SK-N-SH treated with all-trans-retinoic acid at 6 μM for 48 hours (cell line): ENCODE data around the gene PRKCG.

Experiments used
- ATAC-seq: fragments of 200-7000 bp; cut with Tn5 transposase; 3 replicates; pipeline ENCODE4 v1.9.1; 2020; ENCODE audit warnings: mild to moderate bottlenecking, moderate library complexity
- ARNTL ChIP-seq: fragments of 450-650 bp; formaldehyde crosslinking; IDR thresholded peaks from 2 replicates; pipeline ENCODE4 v1.5.0; 2020; ENCODE audit warnings: low read depth, mild to moderate bottlenecking, moderate library complexity, borderline replicate concordance
- BACH2 ChIP-seq: fragments of 250-450 bp; sonication (Bioruptor Pico); IDR thresholded peaks from 2 replicates; pipeline ENCODE4 v1.9.0; 2021; ENCODE audit warnings: mild to moderate bottlenecking, borderline replicate concordance
- CSDC2 ChIP-seq: fragments of 250-450 bp; sonication (Bioruptor Pico); IDR thresholded peaks from 2 replicates; pipeline ENCODE4 v1.5.0; 2020; ENCODE audit warnings: mild to moderate bottlenecking, moderate library complexity
- ESRRG ChIP-seq: fragments of 250-450 bp; sonication (Bioruptor Pico); IDR thresholded peaks from 2 replicates; pipeline ENCODE4 v1.6.1; 2021; ENCODE audit warnings: mild to moderate bottlenecking
- GLIS3 ChIP-seq: fragments of 250-450 bp; sonication (Bioruptor Pico); IDR thresholded peaks from 2 replicates; pipeline ENCODE4 v1.5.0; 2020; ENCODE audit warnings: mild to moderate bottlenecking, moderate library complexity
- ISL1 ChIP-seq: fragments of 250-450 bp; sonication (Bioruptor Pico); IDR thresholded peaks from 2 replicates; pipeline ENCODE4 v2.1.2; 2022; ENCODE audit warnings: mild to moderate bottlenecking, moderate library complexity
- OSR1 ChIP-seq: fragments of 250-450 bp; sonication (Bioruptor Pico); IDR thresholded peaks from 2 replicates; pipeline ENCODE4 v1.8.0; 2022; ENCODE audit warnings: moderate library complexity, mild to moderate bottlenecking, inconsistent platforms
- PPARA ChIP-seq: fragments of 250-450 bp; sonication (Bioruptor Pico); IDR thresholded peaks from 2 replicates; pipeline ENCODE4 v1.5.0; 2020; ENCODE audit warnings: mild to moderate bottlenecking, borderline replicate concordance
- RARB ChIP-seq: fragments of 250-450 bp; sonication (Bioruptor Pico); IDR thresholded peaks from 2 replicates; pipeline ENCODE4 v1.8.0; 2021; ENCODE audit warnings: mild to moderate bottlenecking, moderate library complexity
- SNAI2 ChIP-seq: fragments of 250-450 bp; sonication (Bioruptor Pico); IDR thresholded peaks from 2 replicates; pipeline ENCODE4 v1.5.0; 2020; ENCODE audit warnings: mild to moderate bottlenecking, moderate library complexity
- TCF4 ChIP-seq: fragments of 250-450 bp; sonication (Bioruptor Pico); IDR thresholded peaks from 2 replicates; pipeline ENCODE4 v1.8.0; 2021; ENCODE audit warnings: mild to moderate bottlenecking, moderate library complexity, borderline replicate concordance
- TOX ChIP-seq: fragments of 250-450 bp; sonication (Bioruptor Pico); IDR thresholded peaks from 2 replicates; pipeline ENCODE4 v1.8.0; 2021; ENCODE audit warnings: mild to moderate bottlenecking, moderate library complexity, borderline replicate concordance
- ZC3H10 ChIP-seq: fragments of 250-450 bp; sonication (Bioruptor Pico); IDR thresholded peaks from 2 replicates; pipeline ENCODE4 v1.5.1; 2021; ENCODE audit warnings: mild to moderate bottlenecking, moderate library complexity
- ZFP3 ChIP-seq: fragments of 250-450 bp; sonication (Bioruptor Pico); IDR thresholded peaks from 2 replicates; pipeline ENCODE4 v1.5.0; 2020; ENCODE audit warnings: mild to moderate bottlenecking, moderate library complexity
- ZFP30 ChIP-seq: fragments of 450-650 bp; formaldehyde crosslinking; IDR thresholded peaks from 2 replicates; pipeline ENCODE4 v1.5.0; 2022; ENCODE audit warnings: mild to moderate bottlenecking, moderate library complexity
- ZNF565 ChIP-seq: fragments of 450-650 bp; formaldehyde crosslinking; conservative IDR thresholded peaks from 2 replicates; pipeline ENCODE4 v1.5.0; 2020; ENCODE audit warnings: low read depth, mild to moderate bottlenecking, moderate library complexity
- ZNF70 ChIP-seq: fragments of 450-650 bp; formaldehyde crosslinking; IDR thresholded peaks from 2 replicates; pipeline ENCODE4 v1.5.0; 2020; ENCODE audit warnings: mild to moderate bottlenecking, moderate library complexity
- ZNF8 ChIP-seq: fragments of 450-650 bp; formaldehyde crosslinking; IDR thresholded peaks from 2 replicates; pipeline ENCODE4 v1.5.0; 2020; ENCODE audit warnings: mild to moderate bottlenecking, moderate library complexity
- TF ChIP-seq, protein P1 (sequence below): fragments of 250-450 bp; sonication (Bioruptor Pico); IDR thresholded peaks from 2 replicates; pipeline ENCODE4 v1.5.1; 2021; ENCODE audit warnings: mild to moderate bottlenecking, moderate library complexity
- TF ChIP-seq, protein P2 (sequence below): fragments of 250-450 bp; sonication (Bioruptor Pico); IDR thresholded peaks from 2 replicates; pipeline ENCODE4 v1.8.0; 2020; ENCODE audit warnings: mild to moderate bottlenecking, moderate library complexity, borderline replicate concordance
- TF ChIP-seq, protein P3 (sequence below): fragments of 250-450 bp; sonication (Bioruptor Pico); IDR thresholded peaks from 2 replicates; pipeline ENCODE4 v1.8.0; 2021; ENCODE audit warnings: low read depth, mild to moderate bottlenecking, moderate library complexity, borderline replicate concordance
- TF ChIP-seq, protein P4 (sequence below): fragments of 250-450 bp; sonication (Bioruptor Pico); IDR thresholded peaks from 2 replicates; pipeline ENCODE4 v1.5.1; 2020; ENCODE audit warnings: low read depth, mild to moderate bottlenecking, moderate library complexity
- TF ChIP-seq, protein P5 (sequence below): fragments of 250-450 bp; sonication (Bioruptor Pico); IDR thresholded peaks from 2 replicates; pipeline ENCODE4 v1.5.0; 2020; ENCODE audit warnings: mild to moderate bottlenecking, moderate library complexity

PRKCG gene

DNA sequence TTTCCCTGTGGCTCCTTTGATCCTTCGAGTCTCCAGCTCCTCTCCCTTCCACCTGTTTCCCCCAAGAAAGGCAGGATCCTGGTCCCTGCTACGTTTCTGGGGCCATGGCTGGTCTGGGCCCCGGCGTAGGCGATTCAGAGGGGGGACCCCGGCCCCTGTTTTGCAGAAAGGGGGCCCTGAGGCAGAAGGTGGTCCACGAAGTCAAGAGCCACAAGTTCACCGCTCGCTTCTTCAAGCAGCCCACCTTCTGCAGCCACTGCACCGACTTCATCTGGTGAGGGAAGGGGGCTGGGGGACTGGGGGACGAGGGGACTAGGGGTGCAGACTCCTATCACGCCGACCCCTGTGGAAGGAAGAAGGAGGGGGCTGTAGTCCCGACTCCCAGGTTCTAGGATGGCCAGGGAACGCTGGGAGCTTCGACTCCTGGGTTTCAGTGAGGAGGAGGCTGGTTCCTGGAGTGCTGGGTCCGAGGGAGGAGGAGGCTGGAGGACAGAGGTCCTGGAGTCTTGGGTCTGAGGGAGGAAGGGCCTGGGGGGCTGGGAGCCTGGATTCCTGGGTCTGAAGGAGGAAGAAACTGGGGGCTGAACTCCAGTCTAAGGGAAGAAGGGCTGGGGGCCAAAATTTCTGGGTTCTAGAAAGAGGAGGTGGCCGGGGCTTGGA is 524 bp downstream of the PRKCG start (continued):
- no peak for TF ChIP-seq ZFP3 (CRISPR knock-in tag)
- TF ChIP-seq, protein P1, sequence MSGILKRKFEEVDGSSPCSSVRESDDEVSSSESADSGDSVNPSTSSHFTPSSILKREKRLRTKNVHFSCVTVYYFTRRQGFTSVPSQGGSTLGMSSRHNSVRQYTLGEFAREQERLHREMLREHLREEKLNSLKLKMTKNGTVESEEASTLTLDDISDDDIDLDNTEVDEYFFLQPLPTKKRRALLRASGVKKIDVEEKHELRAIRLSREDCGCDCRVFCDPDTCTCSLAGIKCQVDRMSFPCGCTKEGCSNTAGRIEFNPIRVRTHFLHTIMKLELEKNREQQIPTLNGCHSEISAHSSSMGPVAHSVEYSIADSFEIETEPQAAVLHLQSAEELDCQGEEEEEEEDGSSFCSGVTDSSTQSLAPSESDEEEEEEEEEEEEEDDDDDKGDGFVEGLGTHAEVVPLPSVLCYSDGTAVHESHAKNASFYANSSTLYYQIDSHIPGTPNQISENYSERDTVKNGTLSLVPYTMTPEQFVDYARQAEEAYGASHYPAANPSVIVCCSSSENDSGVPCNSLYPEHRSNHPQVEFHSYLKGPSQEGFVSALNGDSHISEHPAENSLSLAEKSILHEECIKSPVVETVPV, result no peak
- TF ChIP-seq TOX (CRISPR knock-in tag), result no peak

DNA sequence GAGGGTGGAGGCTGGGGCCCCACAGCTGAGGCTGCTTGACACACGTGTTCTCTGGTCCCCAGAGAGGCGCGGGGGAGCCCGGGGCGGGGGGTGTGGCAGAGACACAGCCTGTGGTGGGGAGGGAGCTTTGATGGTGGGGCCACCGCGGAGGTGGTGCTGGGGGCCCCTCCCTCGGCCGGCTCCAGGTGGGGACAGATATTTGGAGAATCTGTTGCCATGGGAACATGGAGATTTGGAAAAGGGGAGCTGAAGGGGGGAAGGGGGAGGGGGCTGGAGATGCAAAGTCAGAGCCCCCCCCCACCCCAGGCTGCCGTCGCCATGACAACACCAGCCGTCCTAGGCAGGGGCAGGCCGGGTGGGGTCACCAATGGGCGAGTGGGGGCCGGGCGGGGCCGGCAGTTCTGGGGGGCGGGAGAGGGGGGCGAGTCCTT is 1.2 kb downstream of the PRKCG start:
- no peak for ATAC-seq
- TF ChIP-seq ISL1, result no peak
- no peak for TF ChIP-seq ZC3H10 (CRISPR knock-in tag)
- TF ChIP-seq RARB (CRISPR knock-in tag), result no peak
- TF ChIP-seq, protein P2, sequence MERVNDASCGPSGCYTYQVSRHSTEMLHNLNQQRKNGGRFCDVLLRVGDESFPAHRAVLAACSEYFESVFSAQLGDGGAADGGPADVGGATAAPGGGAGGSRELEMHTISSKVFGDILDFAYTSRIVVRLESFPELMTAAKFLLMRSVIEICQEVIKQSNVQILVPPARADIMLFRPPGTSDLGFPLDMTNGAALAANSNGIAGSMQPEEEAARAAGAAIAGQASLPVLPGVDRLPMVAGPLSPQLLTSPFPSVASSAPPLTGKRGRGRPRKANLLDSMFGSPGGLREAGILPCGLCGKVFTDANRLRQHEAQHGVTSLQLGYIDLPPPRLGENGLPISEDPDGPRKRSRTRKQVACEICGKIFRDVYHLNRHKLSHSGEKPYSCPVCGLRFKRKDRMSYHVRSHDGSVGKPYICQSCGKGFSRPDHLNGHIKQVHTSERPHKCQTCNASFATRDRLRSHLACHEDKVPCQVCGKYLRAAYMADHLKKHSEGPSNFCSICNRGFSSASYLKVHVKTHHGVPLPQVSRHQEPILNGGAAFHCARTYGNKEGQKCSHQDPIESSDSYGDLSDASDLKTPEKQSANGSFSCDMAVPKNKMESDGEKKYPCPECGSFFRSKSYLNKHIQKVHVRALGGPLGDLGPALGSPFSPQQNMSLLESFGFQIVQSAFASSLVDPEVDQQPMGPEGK, result no peak
- TF ChIP-seq, protein P3, sequence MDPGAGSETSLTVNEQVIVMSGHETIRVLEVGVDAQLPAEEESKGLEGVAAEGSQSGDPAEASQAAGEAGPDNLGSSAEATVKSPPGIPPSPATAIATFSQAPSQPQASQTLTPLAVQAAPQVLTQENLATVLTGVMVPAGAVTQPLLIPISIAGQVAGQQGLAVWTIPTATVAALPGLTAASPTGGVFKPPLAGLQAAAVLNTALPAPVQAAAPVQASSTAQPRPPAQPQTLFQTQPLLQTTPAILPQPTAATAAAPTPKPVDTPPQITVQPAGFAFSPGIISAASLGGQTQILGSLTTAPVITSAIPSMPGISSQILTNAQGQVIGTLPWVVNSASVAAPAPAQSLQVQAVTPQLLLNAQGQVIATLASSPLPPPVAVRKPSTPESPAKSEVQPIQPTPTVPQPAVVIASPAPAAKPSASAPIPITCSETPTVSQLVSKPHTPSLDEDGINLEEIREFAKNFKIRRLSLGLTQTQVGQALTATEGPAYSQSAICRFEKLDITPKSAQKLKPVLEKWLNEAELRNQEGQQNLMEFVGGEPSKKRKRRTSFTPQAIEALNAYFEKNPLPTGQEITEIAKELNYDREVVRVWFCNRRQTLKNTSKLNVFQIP (CRISPR knock-in tag), result no peak
- no peak for TF ChIP-seq OSR1 (CRISPR knock-in tag)
- no peak for TF ChIP-seq PPARA
- TF ChIP-seq ZFP30 (CRISPR knock-in tag), result no peak
- no peak for TF ChIP-seq ZNF70 (CRISPR knock-in tag)
- TF ChIP-seq ESRRG (CRISPR knock-in tag), result no peak
- no peak for TF ChIP-seq ZNF8 (CRISPR knock-in tag)
- no peak for TF ChIP-seq BACH2 (CRISPR knock-in tag)
- TF ChIP-seq TCF4, result no peak
- TF ChIP-seq ZFP3 (CRISPR knock-in tag), result no peak
- TF ChIP-seq SNAI2 (CRISPR knock-in tag), result no peak

DNA sequence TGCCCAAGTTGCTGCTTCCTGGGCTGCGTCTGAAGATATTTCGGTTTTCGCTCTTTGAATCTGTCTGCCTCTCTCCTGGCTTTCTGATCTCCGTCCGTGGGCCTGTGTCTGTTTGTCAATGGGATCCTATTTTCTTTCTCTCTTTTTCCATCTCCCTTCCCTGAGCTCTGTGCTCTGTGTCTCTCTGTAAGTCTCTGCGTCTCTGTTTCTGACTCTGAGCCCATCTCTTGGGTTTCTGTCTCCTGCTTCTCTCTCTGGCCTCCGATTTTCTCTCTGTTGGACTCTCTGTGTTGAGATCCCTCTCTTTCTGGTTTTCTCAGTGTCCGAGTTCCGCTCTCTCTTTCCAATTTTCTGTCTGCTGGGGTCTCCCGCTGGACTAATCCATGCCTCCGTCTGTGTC is 1.7 kb downstream of the PRKCG start:
- ATAC-seq, result no peak
- no peak for TF ChIP-seq ZFP30 (CRISPR knock-in tag)
- TF ChIP-seq, protein P2, result no peak
- TF ChIP-seq ISL1, result no peak
- no peak for TF ChIP-seq ESRRG (CRISPR knock-in tag)
- TF ChIP-seq, protein P4, sequence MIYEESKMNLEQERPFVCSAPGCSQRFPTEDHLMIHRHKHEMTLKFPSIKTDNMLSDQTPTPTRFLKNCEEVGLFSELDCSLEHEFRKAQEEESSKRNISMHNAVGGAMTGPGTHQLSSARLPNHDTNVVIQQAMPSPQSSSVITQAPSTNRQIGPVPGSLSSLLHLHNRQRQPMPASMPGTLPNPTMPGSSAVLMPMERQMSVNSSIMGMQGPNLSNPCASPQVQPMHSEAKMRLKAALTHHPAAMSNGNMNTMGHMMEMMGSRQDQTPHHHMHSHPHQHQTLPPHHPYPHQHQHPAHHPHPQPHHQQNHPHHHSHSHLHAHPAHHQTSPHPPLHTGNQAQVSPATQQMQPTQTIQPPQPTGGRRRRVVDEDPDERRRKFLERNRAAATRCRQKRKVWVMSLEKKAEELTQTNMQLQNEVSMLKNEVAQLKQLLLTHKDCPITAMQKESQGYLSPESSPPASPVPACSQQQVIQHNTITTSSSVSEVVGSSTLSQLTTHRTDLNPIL (CRISPR knock-in tag), result no peak
- TF ChIP-seq, protein P1, result no peak
- no peak for TF ChIP-seq SNAI2 (CRISPR knock-in tag)
- TF ChIP-seq GLIS3, result no peak
- TF ChIP-seq ZFP3 (CRISPR knock-in tag), result no peak
- no peak for TF ChIP-seq CSDC2 (CRISPR knock-in tag)
- no peak for TF ChIP-seq ARNTL (CRISPR knock-in tag)
- no peak for TF ChIP-seq OSR1 (CRISPR knock-in tag)
- TF ChIP-seq ZNF70 (CRISPR knock-in tag), result no peak
- TF ChIP-seq TCF4, result no peak
- no peak for TF ChIP-seq RARB (CRISPR knock-in tag)
- no peak for TF ChIP-seq PPARA
- no peak for TF ChIP-seq ZNF8 (CRISPR knock-in tag)
- TF ChIP-seq, protein P5, sequence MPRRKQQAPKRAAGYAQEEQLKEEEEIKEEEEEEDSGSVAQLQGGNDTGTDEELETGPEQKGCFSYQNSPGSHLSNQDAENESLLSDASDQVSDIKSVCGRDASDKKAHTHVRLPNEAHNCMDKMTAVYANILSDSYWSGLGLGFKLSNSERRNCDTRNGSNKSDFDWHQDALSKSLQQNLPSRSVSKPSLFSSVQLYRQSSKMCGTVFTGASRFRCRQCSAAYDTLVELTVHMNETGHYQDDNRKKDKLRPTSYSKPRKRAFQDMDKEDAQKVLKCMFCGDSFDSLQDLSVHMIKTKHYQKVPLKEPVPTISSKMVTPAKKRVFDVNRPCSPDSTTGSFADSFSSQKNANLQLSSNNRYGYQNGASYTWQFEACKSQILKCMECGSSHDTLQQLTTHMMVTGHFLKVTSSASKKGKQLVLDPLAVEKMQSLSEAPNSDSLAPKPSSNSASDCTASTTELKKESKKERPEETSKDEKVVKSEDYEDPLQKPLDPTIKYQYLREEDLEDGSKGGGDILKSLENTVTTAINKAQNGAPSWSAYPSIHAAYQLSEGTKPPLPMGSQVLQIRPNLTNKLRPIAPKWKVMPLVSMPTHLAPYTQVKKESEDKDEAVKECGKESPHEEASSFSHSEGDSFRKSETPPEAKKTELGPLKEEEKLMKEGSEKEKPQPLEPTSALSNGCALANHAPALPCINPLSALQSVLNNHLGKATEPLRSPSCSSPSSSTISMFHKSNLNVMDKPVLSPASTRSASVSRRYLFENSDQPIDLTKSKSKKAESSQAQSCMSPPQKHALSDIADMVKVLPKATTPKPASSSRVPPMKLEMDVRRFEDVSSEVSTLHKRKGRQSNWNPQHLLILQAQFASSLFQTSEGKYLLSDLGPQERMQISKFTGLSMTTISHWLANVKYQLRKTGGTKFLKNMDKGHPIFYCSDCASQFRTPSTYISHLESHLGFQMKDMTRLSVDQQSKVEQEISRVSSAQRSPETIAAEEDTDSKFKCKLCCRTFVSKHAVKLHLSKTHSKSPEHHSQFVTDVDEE (CRISPR knock-in tag), result no peak
- no peak for TF ChIP-seq ZNF565 (CRISPR knock-in tag)
- TF ChIP-seq, all 23 proteins: peak for 0
